DMS153 treated with DMSO at 0.1 percent for 48 hours (cell line): ENCODE measurements around the gene SCFD2.

Experiments
- DNase-seq: peaks from one replicate; lab custom pipeline; 2025; ENCODE audit not compliant: unreplicated experiment; lab: John Stamatoyannopoulos, UW

Gene SCFD2

GRCh38 chr4:52890521-52890791 is 475.4 kb downstream of the SCFD2 start:
- DNase-seq, result no peak

GRCh38 chr4:52889778-52890520 is 475.9 kb downstream of the SCFD2 start:
- no peak for DNase-seq

- no peak for DNase-seq
Measured at GRCh38 chr4:52889354-52889753, 476.5 kb downstream of the SCFD2 start.

GRCh38 chr4:52884994-52885393 is 480.9 kb downstream of the SCFD2 start:
- DNase-seq, result no peak

- DNase-seq, result no peak
Measured at GRCh38 chr4:52883707-52884669, 481.9 kb downstream of the SCFD2 start.

GRCh38 chr4:52883183-52883621 is 482.7 kb downstream of the SCFD2 start:
- no peak for DNase-seq

- DNase-seq, result no peak
Measured at GRCh38 chr4:52880994-52881393, 484.9 kb downstream of the SCFD2 start.

- DNase-seq, result no peak
Measured at GRCh38 chr4:52879471-52879870, 486.4 kb downstream of the SCFD2 start.

- no peak for DNase-seq
Measured at GRCh38 chr4:52877694-52878093, 488.2 kb downstream of the SCFD2 start.

GRCh38 chr4:52877036-52877435 is 488.8 kb downstream of the SCFD2 start:
- DNase-seq, result no peak

GRCh38 chr4:52876069-52876468 is 489.8 kb downstream of the SCFD2 start:
- no peak for DNase-seq

GRCh38 chr4:52874948-52875347 is 490.9 kb downstream of the SCFD2 start:
- no peak for DNase-seq

GRCh38 chr4:52873861-52874343 is 492.0 kb downstream of the SCFD2 start:
- no peak for DNase-seq

GRCh38 chr4:52873191-52873590 is 492.7 kb downstream of the SCFD2 start:
- no peak for DNase-seq

GRCh38 chr4:52870225-52870624 is 495.6 kb downstream of the SCFD2 start:
- DNase-seq, result no peak

- no peak for DNase-seq
Measured at GRCh38 chr4:52869656-52870055, 496.2 kb downstream of the SCFD2 start.

GRCh38 chr4:52869196-52869595 is 496.7 kb downstream of the SCFD2 start:
- peak; percentile 24 for DNase-seq

- peak; percentile 61 for DNase-seq
Measured at GRCh38 chr4:52868133-52868532, 497.7 kb downstream of the SCFD2 start.

- no peak for DNase-seq
Measured at GRCh38 chr4:52867163-52867562, 498.7 kb downstream of the SCFD2 start.

- DNase-seq, result no peak
Measured at GRCh38 chr4:52866734-52867133, 499.1 kb downstream of the SCFD2 start.

GRCh38 chr4:52865300-52865699 is 500.6 kb downstream of the SCFD2 start:
- DNase-seq, result no peak

- DNase-seq, result peak; percentile 76
Measured at GRCh38 chr4:52864793-52865192, 501.1 kb downstream of the SCFD2 start.
